Progenitor cell of endocrine pancreas (in vitro differentiated cells): ENCODE results near the gene FOXP1. TPM values are rescaled to one million over a fixed set of nuclear protein-coding genes. Genes with fewer than 3 reads are reported as not detected.

Experiments
- DNase-seq: peaks from one replicate; pipeline ENCODE4 v3.0.0; 2021; ENCODE audit warnings: low spot score; ENCODE audit not compliant: unreplicated experiment
- H3K27ac Mint-ChIP-seq: 2 replicates; pipeline ENCODE4 v1.8.0; 2021; ENCODE audit warnings: mild to moderate bottlenecking, moderate library complexity, mixed read lengths
- H3K27me3 Mint-ChIP-seq: 2 replicates; pipeline ENCODE4 v1.8.0; 2021; ENCODE audit warnings: mixed read lengths
- H3K36me3 Mint-ChIP-seq: 2 replicates; pipeline ENCODE4 v1.8.0; 2022; ENCODE audit warnings: mixed read lengths; ENCODE audit not compliant: insufficient read depth
- H3K4me1 Mint-ChIP-seq: 2 replicates; pipeline ENCODE4 v1.8.0; 2021; ENCODE audit warnings: low read depth, mixed read lengths
- H3K4me3 Mint-ChIP-seq: 2 replicates; pipeline ENCODE4 v1.8.0; 2021; ENCODE audit warnings: low read depth, mild to moderate bottlenecking, moderate library complexity, mixed read lengths
- H3K9me3 Mint-ChIP-seq: 2 replicates; pipeline ENCODE4 v1.8.0; 2021; ENCODE audit warnings: low read depth, mixed read lengths
- CTCF ChIP-seq: fragments of 200-600 bp; sonication (generic); IDR thresholded peaks from one replicate; pipeline ENCODE4 v1.5.0; 2021; ENCODE audit warnings: antibody characterized with exemption, mild to moderate bottlenecking; ENCODE audit not compliant: unreplicated experiment
- total RNA-seq: library from RNA; stranded (reverse); gene quantifications from 2 replicates; pipeline ENCODE4 v1.2.1, GENCODE V29; 2021

Gene FOXP1
- total RNA-seq, 1 donor from 2014 or later: 242 TPM

- Mint-ChIP-seq H3K9me3 (no peaks in the 10 kb centered on the region), H3K4me1 (peaks cover 29% of the 10 kb centered on the region), H3K27ac (no peak overlapping the region), H3K4me3 (no peak overlapping the region), H3K36me3 (peaks cover 6% of the 10 kb centered on the region), H3K27me3 (no peaks in the 10 kb centered on the region)
- no peak for TF ChIP-seq CTCF
- DNase-seq: no peak
These were observed 70.4 kb downstream of the FOXP1 start for GRCh38 chr3:71513081-71513480.

GRCh38 chr3:71512544-71512943 lies 71.0 kb downstream of the FOXP1 start:
- DNase-seq: no peak
- no peak overlapping the region for H3K4me3 Mint-ChIP-seq
- no peaks in the 10 kb centered on the region for H3K9me3 Mint-ChIP-seq
- no peak for TF ChIP-seq CTCF
- H3K27me3 Mint-ChIP-seq: no peaks in the 10 kb centered on the region
- no peak overlapping the region for H3K27ac Mint-ChIP-seq
- peaks cover 4% of the 10 kb centered on the region for H3K36me3 Mint-ChIP-seq
- H3K4me1 Mint-ChIP-seq: peaks cover 24% of the 10 kb centered on the region

- no peaks in the 10 kb centered on the region for H3K27me3 Mint-ChIP-seq
These were observed 71.5 kb downstream of the FOXP1 start for GRCh38 chr3:71512000-71512399.

GRCh38 chr3:71511446-71511845 lies 72.1 kb downstream of the FOXP1 start:
- Mint-ChIP-seq H3K36me3 (peaks cover 4% of the 10 kb centered on the region), H3K27ac (no peak overlapping the region), H3K4me3 (no peak overlapping the region), H3K4me1 (peaks cover 24% of the 10 kb centered on the region), H3K9me3 (no peaks in the 10 kb centered on the region), H3K27me3 (no peaks in the 10 kb centered on the region)
- TF ChIP-seq CTCF: no peak
- no peak for DNase-seq

More at GRCh38 chr3:71512000-71512399, 71.5 kb downstream of the FOXP1 start:
- no peak for TF ChIP-seq CTCF
- peaks cover 4% of the 10 kb centered on the region for H3K36me3 Mint-ChIP-seq
- H3K27ac Mint-ChIP-seq: no peak overlapping the region
- no peaks in the 10 kb centered on the region for H3K9me3 Mint-ChIP-seq
- H3K4me3 Mint-ChIP-seq: no peak overlapping the region
- peaks cover 24% of the 10 kb centered on the region for H3K4me1 Mint-ChIP-seq
- no peak for DNase-seq

- Mint-ChIP-seq H3K4me1 (peaks cover 22% of the 10 kb centered on the region), H3K9me3 (no peaks in the 10 kb centered on the region), H3K27me3 (no peaks in the 10 kb centered on the region), H3K36me3 (peaks cover 4% of the 10 kb centered on the region), H3K4me3 (no peak overlapping the region), H3K27ac (no peak overlapping the region)
- no peak for DNase-seq
- no peak for TF ChIP-seq CTCF
These were observed 72.5 kb downstream of the FOXP1 start for GRCh38 chr3:71511037-71511436.
